Panc1 (cell line): ENCODE measurements around the gene PIGM. TPM values are rescaled to one million over a fixed set of nuclear protein-coding genes. Genes with fewer than 3 reads are reported as not detected.

ENCODE experiments used
- ATAC-seq: fragments of 200-7000 bp; cut with Tn5 transposase; 2 replicates; pipeline ENCODE4 v1.9.1; 2020; ENCODE audit warnings: mild to moderate bottlenecking, moderate library complexity
- BruUV-seq: library from RNA; stranded (reverse); fragments of 400-500 nt; replicated peaks from 2 replicates; lab custom pipeline; 2021; lab: Mats Ljungman, UMichigan
- CTCF ChIA-PET: fragments of 300-600 bp; sonication (Branson Sonifier 250); formaldehyde crosslinking; loops from one replicate; lab custom pipeline; 2022; ENCODE audit warnings: antibody characterized with exemption; lab: Charles Lee
- POLR2A ChIA-PET: fragments of 300-600 bp; sonication (Branson Sonifier 250); formaldehyde crosslinking; loops from one replicate; lab custom pipeline; 2022; ENCODE audit warnings: antibody characterized with exemption; lab: Charles Lee
- DNase-seq: peaks from one replicate; pipeline ENCODE4 v3.0.0-alpha.2; 2010; ENCODE audit warnings: low read depth, low spot score
- H3K27ac ChIP-seq: 2 replicates; pipeline ENCODE4 v1.5.1; 2011; ENCODE audit warnings: mild to moderate bottlenecking, low read length, inconsistent platforms
- H3K27me3 ChIP-seq: fragments of 200-500 bp; sonication (Bioruptor generic); 2 replicates; pipeline ENCODE4 v1.6.0; 2014; ENCODE audit warnings: low read length, inconsistent platforms; ENCODE audit not compliant: control insufficient read depth, insufficient read depth
- H3K36me3 ChIP-seq: fragments of 200-500 bp; sonication (Bioruptor generic); 2 replicates; pipeline ENCODE4 v1.5.1; 2014; ENCODE audit warnings: inconsistent platforms, mild to moderate bottlenecking, low read length, moderate library complexity; ENCODE audit not compliant: control insufficient read depth, insufficient read depth
- H3K4me1 ChIP-seq: 2 replicates; pipeline ENCODE4 v1.5.1; 2011; ENCODE audit warnings: inconsistent platforms, mild to moderate bottlenecking, low read length, moderate library complexity; ENCODE audit not compliant: control insufficient read depth, insufficient read depth
- H3K4me3 ChIP-seq, 2 experiments: 2 replicates each; pipeline ENCODE4 v1.5.1; 2011 to 2012; ENCODE audit warnings: low read depth in 2 of 2, low read length in 2 of 2, mild to moderate bottlenecking in 2 of 2, inconsistent platforms in 1 of 2, moderate library complexity in 1 of 2
- H3K9me3 ChIP-seq: fragments of 200-500 bp; sonication (Bioruptor generic); 2 replicates; pipeline ENCODE4 v1.5.1; 2014; ENCODE audit warnings: low read depth, mild to moderate bottlenecking, inconsistent platforms, low read length, moderate library complexity; ENCODE audit not compliant: control insufficient read depth, insufficient read depth
- POLR2AphosphoS5 ChIP-seq: IDR thresholded peaks from 2 replicates; pipeline ENCODE4 v1.6.1; 2012; ENCODE audit warnings: mild to moderate bottlenecking, low read depth, low read length, moderate library complexity
- SIN3A ChIP-seq: IDR thresholded peaks from 2 replicates; pipeline ENCODE4 v1.6.1; 2012; ENCODE audit warnings: low read depth, mild to moderate bottlenecking, low read length, moderate library complexity, borderline replicate concordance; ENCODE audit not compliant: insufficient read depth
- TCF7L2 ChIP-seq: IDR thresholded peaks from 2 replicates; pipeline ENCODE4 v1.6.1; 2011; ENCODE audit warnings: mild to moderate bottlenecking, low read depth, low read length, inconsistent platforms
- in situ Hi-C: cut with HindIII; loops from 2 replicates; pipeline ENCODE4 v1.10.0; 2016; ENCODE audit warnings: low sequenced_read_pairs, low pct_unique_long_range_greater_than_20kb
- intact Hi-C: fragments of 100-400 bp; cut with micrococcal nuclease; formaldehyde crosslinking; loops from one replicate; pipeline ENCODE4 v1.10.0; 2022; ENCODE audit not compliant: unreplicated experiment
- total RNA-seq: library from RNA; stranded (reverse); gene quantifications from one replicate; pipeline ENCODE4 v1.2.1, GENCODE V29; 2021; ENCODE audit not compliant: unreplicated experiment
- TF ChIP-seq, protein P1 (sequence below): fragments of 450-650 bp; IDR thresholded peaks from 2 replicates; pipeline ENCODE4 v1.5.1; 2017; ENCODE audit warnings: mild to moderate bottlenecking
- TF ChIP-seq, protein P2 (sequence below), 2 experiments: IDR thresholded peaks; 2 replicates each; pipeline ENCODE4 v1.6.1; 2011 to 2012; ENCODE audit warnings: low read depth in 2 of 2, control low read depth in 1 of 2, low read length in 1 of 2, mild to moderate bottlenecking in 1 of 2, moderate library complexity in 1 of 2; ENCODE audit not compliant: insufficient read depth in 1 of 2

PIGM gene
- total RNA-seq, 1 experiment from 2014 or later: 4.4 TPM

- H3K9me3 ChIP-seq: no peaks in the 10 kb centered on the region
- ChIA-PET POLR2A (no interaction called here), CTCF (no interaction called here)
- in situ Hi-C loops (no loop called here), intact Hi-C loops (no loop called here)
- H3K4me3 ChIP-seq: no peak overlapping the region
- BruUV-seq: no TSS peak
- H3K27ac ChIP-seq: no peak overlapping the region
- H3K27me3 ChIP-seq: peaks cover 8% of the 10 kb centered on the region; the same call in 1 of the 2 replicates
- DNase-seq (no peak), ATAC-seq (no peak)
- no peaks in the 10 kb centered on the region for H3K36me3 ChIP-seq
- TF ChIP-seq, protein P1, sequence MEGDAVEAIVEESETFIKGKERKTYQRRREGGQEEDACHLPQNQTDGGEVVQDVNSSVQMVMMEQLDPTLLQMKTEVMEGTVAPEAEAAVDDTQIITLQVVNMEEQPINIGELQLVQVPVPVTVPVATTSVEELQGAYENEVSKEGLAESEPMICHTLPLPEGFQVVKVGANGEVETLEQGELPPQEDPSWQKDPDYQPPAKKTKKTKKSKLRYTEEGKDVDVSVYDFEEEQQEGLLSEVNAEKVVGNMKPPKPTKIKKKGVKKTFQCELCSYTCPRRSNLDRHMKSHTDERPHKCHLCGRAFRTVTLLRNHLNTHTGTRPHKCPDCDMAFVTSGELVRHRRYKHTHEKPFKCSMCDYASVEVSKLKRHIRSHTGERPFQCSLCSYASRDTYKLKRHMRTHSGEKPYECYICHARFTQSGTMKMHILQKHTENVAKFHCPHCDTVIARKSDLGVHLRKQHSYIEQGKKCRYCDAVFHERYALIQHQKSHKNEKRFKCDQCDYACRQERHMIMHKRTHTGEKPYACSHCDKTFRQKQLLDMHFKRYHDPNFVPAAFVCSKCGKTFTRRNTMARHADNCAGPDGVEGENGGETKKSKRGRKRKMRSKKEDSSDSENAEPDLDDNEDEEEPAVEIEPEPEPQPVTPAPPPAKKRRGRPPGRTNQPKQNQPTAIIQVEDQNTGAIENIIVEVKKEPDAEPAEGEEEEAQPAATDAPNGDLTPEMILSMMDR: no peak
- TF ChIP-seq TCF7L2: no peak
- no peaks in the 10 kb centered on the region for H3K4me1 ChIP-seq
Measured at GRCh38 chr1:160018347-160018746, 13.4 kb downstream of the PIGM start.

- Histone ChIP-seq H3K4me3 (no peak overlapping the region), H3K27me3 (peaks cover 8% of the 10 kb centered on the region; the same call in 1 of the 2 replicates), H3K4me1 (no peaks in the 10 kb centered on the region), H3K27ac (no peak overlapping the region), H3K9me3 (no peaks in the 10 kb centered on the region), H3K36me3 (no peaks in the 10 kb centered on the region)
- no peak for ATAC-seq
- no peak for DNase-seq
- intact Hi-C loops (no loop called here), in situ Hi-C loops (no loop called here)
- POLR2A ChIA-PET: no interaction called here
- CTCF ChIA-PET: no interaction called here
- BruUV-seq: no TSS peak
- TF ChIP-seq SIN3A (no peak), TCF7L2 (no peak), POLR2AphosphoS5 (no peak)
- TF ChIP-seq, protein P1: no peak
- TF ChIP-seq, protein P2, sequence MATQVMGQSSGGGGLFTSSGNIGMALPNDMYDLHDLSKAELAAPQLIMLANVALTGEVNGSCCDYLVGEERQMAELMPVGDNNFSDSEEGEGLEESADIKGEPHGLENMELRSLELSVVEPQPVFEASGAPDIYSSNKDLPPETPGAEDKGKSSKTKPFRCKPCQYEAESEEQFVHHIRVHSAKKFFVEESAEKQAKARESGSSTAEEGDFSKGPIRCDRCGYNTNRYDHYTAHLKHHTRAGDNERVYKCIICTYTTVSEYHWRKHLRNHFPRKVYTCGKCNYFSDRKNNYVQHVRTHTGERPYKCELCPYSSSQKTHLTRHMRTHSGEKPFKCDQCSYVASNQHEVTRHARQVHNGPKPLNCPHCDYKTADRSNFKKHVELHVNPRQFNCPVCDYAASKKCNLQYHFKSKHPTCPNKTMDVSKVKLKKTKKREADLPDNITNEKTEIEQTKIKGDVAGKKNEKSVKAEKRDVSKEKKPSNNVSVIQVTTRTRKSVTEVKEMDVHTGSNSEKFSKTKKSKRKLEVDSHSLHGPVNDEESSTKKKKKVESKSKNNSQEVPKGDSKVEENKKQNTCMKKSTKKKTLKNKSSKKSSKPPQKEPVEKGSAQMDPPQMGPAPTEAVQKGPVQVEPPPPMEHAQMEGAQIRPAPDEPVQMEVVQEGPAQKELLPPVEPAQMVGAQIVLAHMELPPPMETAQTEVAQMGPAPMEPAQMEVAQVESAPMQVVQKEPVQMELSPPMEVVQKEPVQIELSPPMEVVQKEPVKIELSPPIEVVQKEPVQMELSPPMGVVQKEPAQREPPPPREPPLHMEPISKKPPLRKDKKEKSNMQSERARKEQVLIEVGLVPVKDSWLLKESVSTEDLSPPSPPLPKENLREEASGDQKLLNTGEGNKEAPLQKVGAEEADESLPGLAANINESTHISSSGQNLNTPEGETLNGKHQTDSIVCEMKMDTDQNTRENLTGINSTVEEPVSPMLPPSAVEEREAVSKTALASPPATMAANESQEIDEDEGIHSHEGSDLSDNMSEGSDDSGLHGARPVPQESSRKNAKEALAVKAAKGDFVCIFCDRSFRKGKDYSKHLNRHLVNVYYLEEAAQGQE (IDR thresholded peaks at IDR 0.05; ENCODE audit: insufficient read depth in 1 of 2, low read depth in 2 of 2, low read length in 1 of 2): no peak
Measured at GRCh38 chr1:160017592-160017991, 14.2 kb downstream of the PIGM start.
